HL-60 (cell line): ENCODE data around the gene AIG1.

Experiments used
- DNase-seq, 2 experiments: peaks; one replicate each; pipeline ENCODE4 v3.0.0-alpha.2; 2010 to 2020; ENCODE audit warnings: low read depth in 1 of 2, low spot score in 1 of 2
- H3K27ac ChIP-seq: fragments of 250-450 bp; sonication (Bioruptor Pico); replicated peaks from 2 replicates; pipeline ENCODE4 v1.5.1; 2020; ENCODE audit warnings: mild to moderate bottlenecking, moderate library complexity
- H3K27me3 ChIP-seq: fragments of 250-450 bp; sonication (Bioruptor Pico); 2 replicates; pipeline ENCODE4 v1.5.1; 2021; ENCODE audit warnings: mild to moderate bottlenecking, moderate library complexity; ENCODE audit not compliant: insufficient read depth, poor library complexity, severe bottlenecking
- H3K4me3 ChIP-seq: replicated peaks from 2 replicates; pipeline ENCODE4 v1.5.1; 2011; ENCODE audit warnings: mild to moderate bottlenecking, control low read depth, low read length; ENCODE audit not compliant: insufficient read depth
- GABPA ChIP-seq: IDR thresholded peaks from 2 replicates; pipeline ENCODE4 v1.6.1; 2012; ENCODE audit warnings: low read depth
- POLR2AphosphoS5 ChIP-seq: IDR thresholded peaks from 2 replicates; pipeline ENCODE4 v1.6.1; 2012; ENCODE audit warnings: low read depth
- SPI1 ChIP-seq: IDR thresholded peaks from 2 replicates; pipeline ENCODE4 v1.6.1; 2012; ENCODE audit warnings: low read depth, mild to moderate bottlenecking, borderline replicate concordance
- TF ChIP-seq, protein P1 (sequence below): IDR thresholded peaks from 2 replicates; pipeline ENCODE4 v1.6.1; 2012; ENCODE audit warnings: low read depth; ENCODE audit not compliant: insufficient replicate concordance
- TF ChIP-seq, protein P2 (sequence below): IDR thresholded peaks from one replicate; pipeline ENCODE4 v1.5.1; 2011; ENCODE audit warnings: low read length, control low read depth, inconsistent platforms; ENCODE audit not compliant: insufficient read depth

Gene AIG1

DNA sequence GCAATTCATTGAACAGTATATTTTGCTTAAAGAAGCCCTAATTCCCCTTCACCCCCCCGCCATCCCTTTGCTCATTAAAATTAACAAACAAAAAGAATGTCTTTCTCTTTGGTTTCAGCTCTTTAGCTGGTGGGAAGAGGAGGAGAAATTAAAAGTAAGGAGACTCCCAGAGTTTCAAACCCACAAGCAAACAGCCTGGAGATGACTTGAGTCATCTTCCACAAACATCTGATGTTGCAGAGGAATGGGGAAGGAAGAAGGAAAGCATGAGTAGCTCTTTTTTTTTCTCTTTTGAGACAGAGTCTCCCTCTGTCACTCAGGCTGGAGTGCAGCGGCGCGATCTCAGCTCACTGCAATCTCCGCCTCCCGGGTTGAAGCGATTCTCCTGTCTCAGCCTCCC, 200.2 kb downstream of the AIG1 start:
- no peak overlapping the region for H3K27ac ChIP-seq

DNA sequence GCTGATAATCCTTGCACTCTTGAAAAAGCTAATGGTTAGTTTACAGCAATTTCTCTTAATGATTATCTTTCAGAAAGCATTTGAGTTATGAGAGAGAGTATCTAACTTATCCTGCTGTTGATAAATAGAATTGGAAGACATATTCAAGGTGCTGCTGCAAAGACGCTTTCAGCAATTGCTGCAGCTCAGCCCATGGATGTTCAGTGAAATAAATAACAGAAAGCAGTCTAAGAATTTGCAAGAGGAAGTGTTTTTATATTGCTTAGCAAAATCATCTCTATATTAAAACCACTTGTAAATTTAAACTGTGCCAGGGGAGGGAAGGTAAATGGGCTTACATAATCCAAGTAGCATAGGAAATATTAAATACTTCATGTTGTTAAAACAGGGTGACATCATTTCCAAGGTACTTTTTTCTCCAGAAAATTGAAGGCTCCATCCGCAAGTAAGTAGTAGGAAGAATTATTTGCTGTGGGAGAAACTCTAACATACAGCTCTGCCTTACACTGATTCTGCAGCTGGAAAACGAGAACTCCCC, 201.3 kb downstream of the AIG1 start:
- Histone ChIP-seq H3K27ac (no peak overlapping the region), H3K27me3 (no peaks in the 10 kb centered on the region), H3K4me3 (no peak overlapping the region)
- no peak for DNase-seq
- TF ChIP-seq GABPA (no peak), POLR2AphosphoS5 (no peak), SPI1 (no peak)
- TF ChIP-seq, protein P1, sequence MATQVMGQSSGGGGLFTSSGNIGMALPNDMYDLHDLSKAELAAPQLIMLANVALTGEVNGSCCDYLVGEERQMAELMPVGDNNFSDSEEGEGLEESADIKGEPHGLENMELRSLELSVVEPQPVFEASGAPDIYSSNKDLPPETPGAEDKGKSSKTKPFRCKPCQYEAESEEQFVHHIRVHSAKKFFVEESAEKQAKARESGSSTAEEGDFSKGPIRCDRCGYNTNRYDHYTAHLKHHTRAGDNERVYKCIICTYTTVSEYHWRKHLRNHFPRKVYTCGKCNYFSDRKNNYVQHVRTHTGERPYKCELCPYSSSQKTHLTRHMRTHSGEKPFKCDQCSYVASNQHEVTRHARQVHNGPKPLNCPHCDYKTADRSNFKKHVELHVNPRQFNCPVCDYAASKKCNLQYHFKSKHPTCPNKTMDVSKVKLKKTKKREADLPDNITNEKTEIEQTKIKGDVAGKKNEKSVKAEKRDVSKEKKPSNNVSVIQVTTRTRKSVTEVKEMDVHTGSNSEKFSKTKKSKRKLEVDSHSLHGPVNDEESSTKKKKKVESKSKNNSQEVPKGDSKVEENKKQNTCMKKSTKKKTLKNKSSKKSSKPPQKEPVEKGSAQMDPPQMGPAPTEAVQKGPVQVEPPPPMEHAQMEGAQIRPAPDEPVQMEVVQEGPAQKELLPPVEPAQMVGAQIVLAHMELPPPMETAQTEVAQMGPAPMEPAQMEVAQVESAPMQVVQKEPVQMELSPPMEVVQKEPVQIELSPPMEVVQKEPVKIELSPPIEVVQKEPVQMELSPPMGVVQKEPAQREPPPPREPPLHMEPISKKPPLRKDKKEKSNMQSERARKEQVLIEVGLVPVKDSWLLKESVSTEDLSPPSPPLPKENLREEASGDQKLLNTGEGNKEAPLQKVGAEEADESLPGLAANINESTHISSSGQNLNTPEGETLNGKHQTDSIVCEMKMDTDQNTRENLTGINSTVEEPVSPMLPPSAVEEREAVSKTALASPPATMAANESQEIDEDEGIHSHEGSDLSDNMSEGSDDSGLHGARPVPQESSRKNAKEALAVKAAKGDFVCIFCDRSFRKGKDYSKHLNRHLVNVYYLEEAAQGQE = no peak
- TF ChIP-seq, protein P2, sequence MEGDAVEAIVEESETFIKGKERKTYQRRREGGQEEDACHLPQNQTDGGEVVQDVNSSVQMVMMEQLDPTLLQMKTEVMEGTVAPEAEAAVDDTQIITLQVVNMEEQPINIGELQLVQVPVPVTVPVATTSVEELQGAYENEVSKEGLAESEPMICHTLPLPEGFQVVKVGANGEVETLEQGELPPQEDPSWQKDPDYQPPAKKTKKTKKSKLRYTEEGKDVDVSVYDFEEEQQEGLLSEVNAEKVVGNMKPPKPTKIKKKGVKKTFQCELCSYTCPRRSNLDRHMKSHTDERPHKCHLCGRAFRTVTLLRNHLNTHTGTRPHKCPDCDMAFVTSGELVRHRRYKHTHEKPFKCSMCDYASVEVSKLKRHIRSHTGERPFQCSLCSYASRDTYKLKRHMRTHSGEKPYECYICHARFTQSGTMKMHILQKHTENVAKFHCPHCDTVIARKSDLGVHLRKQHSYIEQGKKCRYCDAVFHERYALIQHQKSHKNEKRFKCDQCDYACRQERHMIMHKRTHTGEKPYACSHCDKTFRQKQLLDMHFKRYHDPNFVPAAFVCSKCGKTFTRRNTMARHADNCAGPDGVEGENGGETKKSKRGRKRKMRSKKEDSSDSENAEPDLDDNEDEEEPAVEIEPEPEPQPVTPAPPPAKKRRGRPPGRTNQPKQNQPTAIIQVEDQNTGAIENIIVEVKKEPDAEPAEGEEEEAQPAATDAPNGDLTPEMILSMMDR = no peak

More for the DNA sequence above, 200.2 kb downstream of the AIG1 start:
- TF ChIP-seq, protein P2 = no peak
- TF ChIP-seq SPI1 (no peak), POLR2AphosphoS5 (no peak), GABPA (no peak)
- TF ChIP-seq, protein P1 = no peak
- no peak for DNase-seq
- Histone ChIP-seq H3K4me3 (no peak overlapping the region), H3K27me3 (no peaks in the 10 kb centered on the region)

DNA sequence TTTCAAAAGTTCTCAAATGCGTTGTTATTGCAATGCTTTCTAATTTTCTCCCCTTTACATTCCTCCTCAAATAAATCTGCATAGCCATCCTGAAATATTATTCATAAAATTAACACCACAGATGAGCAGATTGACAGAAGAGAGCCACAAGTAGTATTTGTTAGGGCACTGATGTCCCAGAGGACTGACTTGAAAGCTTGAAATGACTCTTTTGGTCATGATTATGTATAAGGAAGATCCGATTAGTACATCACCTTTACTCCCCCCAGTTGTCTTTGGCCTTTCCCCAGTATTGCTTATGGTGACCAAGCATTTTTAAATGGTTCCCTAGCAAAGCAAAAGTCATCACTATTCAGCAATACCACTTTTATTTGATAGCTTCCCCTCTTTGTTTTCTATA, 202.2 kb downstream of the AIG1 start:
- Histone ChIP-seq H3K27ac (no peak overlapping the region), H3K27me3 (no peaks in the 10 kb centered on the region), H3K4me3 (no peak overlapping the region)
- DNase-seq = no peak
- TF ChIP-seq, protein P1 = no peak
- TF ChIP-seq, protein P2 = no peak
- TF ChIP-seq POLR2AphosphoS5 (no peak), SPI1 (no peak), GABPA (no peak)
